Esophagus squamous epithelium (tissue), 4 donors: ENCODE results near the gene MRPL11.
A peak's percentile ranks its signal among the peaks of the same experiment; 100 is the strongest.

ENCODE experiments used
- CTCF ChIP-seq, 6 experiments: fragments of 450-650 bp in 4 of 6; fragments of 200-600 bp in 2 of 6; sonication (generic) in 2 of 6; IDR thresholded peaks; one replicate each; pipeline ENCODE4 v1.5.1; 2016 to 2019; ENCODE audit warnings: antibody characterized with exemption in 6 of 6, mild to moderate bottlenecking in 4 of 6, moderate library complexity in 4 of 6
- POLR2A ChIP-seq, 4 donors: fragments of 450-650 bp; IDR thresholded peaks; one replicate each; pipeline ENCODE4 v1.6.1; 2017; ENCODE audit warnings: antibody characterized with exemption in 4 of 4, mild to moderate bottlenecking in 4 of 4, moderate library complexity in 3 of 4

GRCh38 chr11:66408488-66409214 lies 30.0 kb downstream of the MRPL11 start:
- peak in 1 of 4 donors; percentile 19 for TF ChIP-seq POLR2A (IDR thresholded peaks at IDR 0.05)
- peak; percentile 99 to 100 (median 100) for TF ChIP-seq CTCF (IDR thresholded peaks at IDR 0.05)
